ENCODE data around the gene RAB37.

The RAB37 gene

DNA sequence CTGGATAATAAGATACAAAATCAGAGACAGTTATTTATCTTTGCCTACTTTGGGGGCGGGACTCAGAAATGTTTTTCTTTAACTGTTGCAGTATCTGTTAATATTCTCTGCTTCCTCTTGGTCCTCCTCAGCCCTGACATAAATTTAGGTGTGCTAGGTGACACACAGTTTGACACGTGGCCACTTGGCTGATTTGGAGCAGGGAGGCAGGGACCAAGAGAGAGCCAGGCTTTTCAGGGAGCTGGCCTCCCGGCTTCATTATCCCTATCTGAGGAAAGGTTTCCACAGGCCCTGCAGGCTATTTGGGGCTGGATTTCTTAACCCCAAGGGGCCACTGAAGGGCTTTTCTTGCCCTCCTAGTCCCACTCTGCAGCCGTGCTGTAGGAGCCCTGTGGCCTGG is 59.2 kb downstream of the RAB37 start (continued):
- no peak for TF ChIP-seq ZNF624 (tag by site-specific recombination; IDR thresholded peaks at IDR 0.05)
- no peak for TF ChIP-seq SCRT2 (tag by site-specific recombination; IDR thresholded peaks at IDR 0.05)
- TF ChIP-seq ZNF610 (tag by site-specific recombination; IDR thresholded peaks at IDR 0.05; ENCODE audit: borderline replicate concordance): no peak
- TF ChIP-seq, protein P1, sequence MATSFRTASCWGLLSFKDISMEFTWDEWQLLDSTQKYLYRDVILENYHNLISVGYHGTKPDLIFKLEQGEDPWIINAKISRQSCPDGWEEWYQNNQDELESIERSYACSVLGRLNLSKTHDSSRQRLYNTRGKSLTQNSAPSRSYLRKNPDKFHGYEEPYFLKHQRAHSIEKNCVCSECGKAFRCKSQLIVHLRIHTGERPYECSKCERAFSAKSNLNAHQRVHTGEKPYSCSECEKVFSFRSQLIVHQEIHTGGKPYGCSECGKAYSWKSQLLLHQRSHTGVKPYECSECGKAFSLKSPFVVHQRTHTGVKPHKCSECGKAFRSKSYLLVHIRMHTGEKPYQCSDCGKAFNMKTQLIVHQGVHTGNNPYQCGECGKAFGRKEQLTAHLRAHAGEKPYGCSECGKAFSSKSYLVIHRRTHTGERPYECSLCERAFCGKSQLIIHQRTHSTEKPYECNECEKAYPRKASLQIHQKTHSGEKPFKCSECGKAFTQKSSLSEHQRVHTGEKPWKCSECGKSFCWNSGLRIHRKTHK (tag by site-specific recombination; IDR thresholded peaks at IDR 0.05): no peak

DNA sequence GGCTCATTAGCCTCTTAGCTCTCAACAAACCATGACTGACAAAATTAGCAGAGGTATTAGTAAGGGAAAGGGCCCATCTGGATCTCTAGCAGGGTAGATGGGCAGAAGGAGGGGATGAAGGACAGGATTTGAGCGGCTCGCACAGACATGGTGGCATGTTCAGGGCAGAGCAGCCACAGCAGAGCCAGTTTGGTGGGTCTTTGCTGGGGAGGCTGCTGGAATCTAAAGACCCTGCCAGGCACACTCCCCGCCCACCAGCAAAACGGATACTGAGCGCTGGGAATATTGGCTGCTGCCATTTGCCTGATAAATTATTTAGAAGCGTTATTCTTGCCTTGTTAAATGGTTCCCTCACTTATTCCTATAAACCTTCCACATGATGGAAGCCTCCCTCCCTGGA is 59.8 kb downstream of the RAB37 start:
- no peaks in the 10 kb centered on the region for H3K9me3 ChIP-seq (ENCODE audit: control insufficient read depth, insufficient read depth, low read depth, low read length)
- H3K4me1 ChIP-seq (ENCODE audit: control insufficient read depth, insufficient read depth, low read length): no peaks in the 10 kb centered on the region
- H3K36me3 ChIP-seq (ENCODE audit: control insufficient read depth in 2 of 2, insufficient read depth in 1 of 2, low read length in 2 of 2): peaks cover 0 to 95% of the 10 kb centered on the region in 2 experiments; a peak in 2 of 3 replicates
- no peak overlapping the region for H3K4me3 ChIP-seq (ENCODE audit: low read depth, low read length)
- CTCF ChIA-PET: interaction anchor here (10.9 kb wide), 1 partner anchor 64 kb away, joined by 338 read pairs; the partner anchor contains the start of gene GRIN2C
- POLR2A ChIA-PET: no interaction called here
- TF ChIP-seq ZNF157 (tag by site-specific recombination; IDR thresholded peaks at IDR 0.05) (no peak), ZNF658 (tag by site-specific recombination; IDR thresholded peaks at IDR 0.05) (no peak), ZNF202 (tag by site-specific recombination; IDR thresholded peaks at IDR 0.05; ENCODE audit: borderline replicate concordance) (no peak), ZBTB48 (tag by site-specific recombination; IDR thresholded peaks at IDR 0.05) (no peak), ZFP37 (tag by site-specific recombination; IDR thresholded peaks at IDR 0.05) (no peak), ZXDB (tag by site-specific recombination; IDR thresholded peaks at IDR 0.05) (no peak), ZNF133 (tag by site-specific recombination; IDR thresholded peaks at IDR 0.05) (no peak), SALL2 (tag by site-specific recombination; IDR thresholded peaks at IDR 0.05; ENCODE audit: borderline replicate concordance) (no peak), ZFHX2 (tag by site-specific recombination; conservative IDR thresholded peaks at IDR 0.05) (no peak)
- TF ChIP-seq, protein P2, sequence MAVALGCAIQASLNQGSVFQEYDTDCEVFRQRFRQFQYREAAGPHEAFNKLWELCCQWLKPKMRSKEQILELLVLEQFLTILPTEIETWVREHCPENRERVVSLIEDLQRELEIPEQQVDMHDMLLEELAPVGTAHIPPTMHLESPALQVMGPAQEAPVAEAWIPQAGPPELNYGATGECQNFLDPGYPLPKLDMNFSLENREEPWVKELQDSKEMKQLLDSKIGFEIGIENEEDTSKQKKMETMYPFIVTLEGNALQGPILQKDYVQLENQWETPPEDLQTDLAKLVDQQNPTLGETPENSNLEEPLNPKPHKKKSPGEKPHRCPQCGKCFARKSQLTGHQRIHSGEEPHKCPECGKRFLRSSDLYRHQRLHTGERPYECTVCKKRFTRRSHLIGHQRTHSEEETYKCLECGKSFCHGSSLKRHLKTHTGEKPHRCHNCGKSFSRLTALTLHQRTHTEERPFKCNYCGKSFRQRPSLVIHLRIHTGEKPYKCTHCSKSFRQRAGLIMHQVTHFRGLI (tag by site-specific recombination; IDR thresholded peaks at IDR 0.05): no peak
- H3K27ac ChIP-seq (ENCODE audit: extremely low read depth, low read depth, low read length): no peak overlapping the region

All from HEK293 (cell line).